ENCODE measurements around the gene LGALS7B. TPM values are rescaled to one million over a fixed set of nuclear protein-coding genes. Genes with fewer than 3 reads are reported as not detected.
"Not testable (repeated sequence)": the region's sequence is repeated elsewhere in the genome, so short reads cannot be mapped to it uniquely, and the experiment has no call there.

Gene LGALS7B
- total RNA-seq, 2 donors from 2014 or later, result not detected

GRCh38 chr19:38806371-38806770 is 17.4 kb downstream of the LGALS7B start:
- H3K27ac ChIP-seq, result no peak overlapping the region
- peaks cover 18% of the 10 kb centered on the region for H3K36me3 ChIP-seq
- intact Hi-C loops (cut with DNase I), result no loop called here
- no peak overlapping the region for H3K9ac ChIP-seq (ENCODE audit: low read depth in 2 of 2, low read length in 2 of 2)
- no peaks in the 10 kb centered on the region for H3K4me1 ChIP-seq
- H3K27me3 ChIP-seq, result no peaks in the 10 kb centered on the region
- H3K4me3 ChIP-seq, result no peak overlapping the region
- TF ChIP-seq CTCF (IDR thresholded peaks at IDR 0.05), result no peak
- DNase-seq, result no peak
- H3K9me3 ChIP-seq, result no peaks in the 10 kb centered on the region

- H3K27ac ChIP-seq; H3K9ac ChIP-seq (ENCODE audit: low read depth in 2 of 2, low read length in 2 of 2); H3K27me3 ChIP-seq; H3K9me3 ChIP-seq; H3K4me1 ChIP-seq; DNase-seq; H3K4me3 ChIP-seq; intact Hi-C loops (cut with DNase I): not testable (repeated sequence)
- H3K36me3 ChIP-seq, result peaks cover 15% of the 10 kb centered on the region
These were observed 18.5 kb downstream of the LGALS7B start for GRCh38 chr19:38807374-38808098.

- no peak for DNase-seq
- Histone ChIP-seq H3K36me3 (peaks cover 15% of the 10 kb centered on the region), H3K4me3 (no peak overlapping the region), H3K4me1 (no peaks in the 10 kb centered on the region), H3K27me3 (no peaks in the 10 kb centered on the region), H3K27ac (no peak overlapping the region), H3K9ac (ENCODE audit: low read depth in 2 of 2, low read length in 2 of 2) (peak overlapping the region in 1 of 2 donors; percentile 19), H3K9me3 (no peaks in the 10 kb centered on the region)
- no peak for TF ChIP-seq CTCF (IDR thresholded peaks at IDR 0.05)
- intact Hi-C loops (cut with DNase I), result no loop called here
These were observed 19.7 kb downstream of the LGALS7B start for GRCh38 chr19:38808741-38809140.

GRCh38 chr19:38809592-38810252 is 20.7 kb downstream of the LGALS7B start:
- Histone ChIP-seq H3K27ac (peak overlapping the region; percentile 50), H3K9me3 (no peaks in the 10 kb centered on the region), H3K9ac (ENCODE audit: low read depth in 2 of 2, low read length in 2 of 2) (peak overlapping the region in 1 of 2 donors; percentile 71), H3K36me3 (peaks cover 6% of the 10 kb centered on the region), H3K4me1 (no peaks in the 10 kb centered on the region), H3K27me3 (no peaks in the 10 kb centered on the region), H3K4me3 (peak overlapping the region; percentile 72)
- TF ChIP-seq CTCF (IDR thresholded peaks at IDR 0.05), result no peak
- intact Hi-C loops (cut with DNase I), result loop anchor here (5.0 kb wide), 1 partner anchor 38 kb away; the partner anchor contains the start of gene HNRNPL
- DNase-seq, result no peak

- peak overlapping the region; percentile 77 to 94 for H3K9ac ChIP-seq (ENCODE audit: low read depth in 2 of 2, low read length in 2 of 2)
- no peak for TF ChIP-seq CTCF (IDR thresholded peaks at IDR 0.05)
- peak overlapping the region; percentile 72 for H3K4me3 ChIP-seq
- no peaks in the 10 kb centered on the region for H3K9me3 ChIP-seq
- peaks cover 8% of the 10 kb centered on the region for H3K4me1 ChIP-seq
- H3K27me3 ChIP-seq, result no peaks in the 10 kb centered on the region
- DNase-seq, result no peak
- intact Hi-C loops (cut with DNase I), result loop anchor here (5.0 kb wide), 1 partner anchor 35 kb away; the partner anchor contains the start of gene HNRNPL
- H3K36me3 ChIP-seq, result peaks cover 6% of the 10 kb centered on the region
- H3K27ac ChIP-seq, result peak overlapping the region; percentile 93
These were observed 23.2 kb downstream of the LGALS7B start for GRCh38 chr19:38812009-38812840.
